NCI-H2196 (cell line): ENCODE measurements around the gene NHERF1.

Experiments
- DNase-seq: peaks from one replicate; lab custom pipeline; 2025; ENCODE audit not compliant: unreplicated experiment; lab: John Stamatoyannopoulos, UW

Gene NHERF1

DNA sequence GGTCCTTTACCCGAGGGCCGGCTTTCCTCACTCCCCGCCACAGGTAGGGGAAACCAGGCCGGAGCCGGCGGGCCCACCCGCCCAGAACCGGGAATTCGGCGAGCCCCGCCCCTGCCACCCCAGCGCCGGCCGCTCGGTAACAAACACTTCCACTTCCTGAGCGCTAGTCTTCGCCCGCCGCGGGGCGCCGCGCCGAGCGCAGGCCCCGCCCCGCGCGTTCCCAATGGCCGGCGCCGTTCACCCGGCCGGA lies 224 bp upstream of the NHERF1 start:
- DNase-seq = no peak

DNA sequence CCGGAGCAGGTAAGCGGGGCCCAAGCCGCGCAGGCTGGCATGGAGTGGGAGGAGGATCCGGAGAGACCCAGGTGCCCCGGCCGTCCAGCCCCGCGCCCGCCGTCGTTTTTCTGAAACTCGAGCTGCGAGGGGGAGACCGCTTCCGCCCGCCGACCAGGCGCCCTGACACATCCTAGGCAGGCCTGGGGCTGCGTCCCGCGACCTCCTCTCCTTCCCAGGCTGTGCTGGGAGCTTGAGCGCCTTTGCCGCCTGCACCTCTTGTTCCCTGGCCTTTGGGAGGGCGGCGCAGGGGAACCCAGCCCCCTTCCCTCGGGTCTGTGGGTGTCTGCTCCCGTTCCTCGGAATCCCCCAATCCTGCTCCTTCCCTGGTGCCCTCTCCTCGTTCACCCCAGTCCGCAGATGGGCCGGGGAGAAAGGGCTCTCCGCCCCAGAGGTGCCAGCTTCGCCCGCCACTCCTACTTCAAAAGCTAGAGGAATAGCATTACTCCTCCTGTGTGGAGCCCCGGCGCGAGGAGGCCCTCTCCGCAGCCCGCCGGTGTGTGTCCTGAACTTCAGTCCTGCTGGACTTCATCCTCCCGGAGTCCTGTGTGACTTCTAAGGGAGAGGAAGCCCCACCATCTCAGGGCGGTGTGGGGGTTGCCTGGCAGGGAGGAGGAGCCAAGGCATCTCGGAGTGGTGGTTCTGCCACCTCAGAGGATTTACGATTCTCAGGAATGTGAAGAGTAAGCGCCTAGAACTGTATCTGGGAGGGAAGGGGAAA lies 1.0 kb downstream of the NHERF1 start:
- no peak for DNase-seq

DNA sequence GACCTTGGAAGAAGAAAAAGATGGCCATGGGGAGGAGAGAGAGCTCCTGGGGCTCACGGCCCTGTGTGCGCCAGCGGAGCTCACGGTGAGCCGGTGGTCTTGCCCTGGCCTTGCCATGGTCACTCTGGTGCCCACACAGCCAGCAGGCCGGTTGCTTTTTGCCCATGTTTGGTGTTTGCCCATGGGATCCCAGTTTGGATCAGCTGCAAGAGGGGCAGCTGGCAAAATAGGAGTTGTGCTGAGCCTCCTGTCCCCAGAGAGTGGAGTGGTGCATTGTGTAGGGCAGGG lies 1.6 kb downstream of the NHERF1 start:
- no peak for DNase-seq

DNA sequence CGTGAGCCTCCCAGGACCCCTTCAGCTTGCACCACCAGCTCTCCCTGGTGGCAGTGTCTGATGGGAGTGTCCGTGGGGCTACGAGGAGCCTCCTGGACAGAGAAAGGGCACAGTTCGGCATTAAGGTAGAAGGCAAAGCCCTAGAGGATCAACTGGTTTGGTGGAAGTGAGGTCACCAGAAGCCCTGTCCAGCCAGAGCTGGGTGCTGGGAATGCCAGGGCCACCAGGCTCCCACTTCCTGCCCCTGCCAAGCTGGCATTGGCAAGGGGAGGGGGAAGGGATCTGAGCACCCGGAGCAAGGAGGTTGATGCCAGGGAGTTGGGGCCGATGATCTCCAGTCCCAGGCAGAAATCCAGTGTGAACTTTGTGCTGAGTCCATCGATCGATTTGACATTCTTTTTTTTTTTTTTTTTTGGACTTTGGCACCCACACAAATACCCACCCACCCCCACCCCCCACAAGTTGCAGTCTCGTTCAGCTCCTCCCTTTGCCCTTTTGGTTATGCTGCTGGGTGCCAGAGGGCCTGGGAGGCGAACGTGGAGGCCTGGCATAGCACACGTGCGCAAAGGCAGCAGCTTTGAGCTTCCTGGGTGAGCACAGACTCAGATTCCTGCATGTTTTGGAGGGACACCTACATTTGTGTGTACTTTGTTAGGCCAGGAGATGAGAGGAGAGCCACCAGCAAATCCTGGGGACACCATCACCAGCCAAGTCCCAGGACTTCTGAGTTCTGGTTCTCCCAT lies 2.1 kb downstream of the NHERF1 start:
- DNase-seq = no peak

DNA sequence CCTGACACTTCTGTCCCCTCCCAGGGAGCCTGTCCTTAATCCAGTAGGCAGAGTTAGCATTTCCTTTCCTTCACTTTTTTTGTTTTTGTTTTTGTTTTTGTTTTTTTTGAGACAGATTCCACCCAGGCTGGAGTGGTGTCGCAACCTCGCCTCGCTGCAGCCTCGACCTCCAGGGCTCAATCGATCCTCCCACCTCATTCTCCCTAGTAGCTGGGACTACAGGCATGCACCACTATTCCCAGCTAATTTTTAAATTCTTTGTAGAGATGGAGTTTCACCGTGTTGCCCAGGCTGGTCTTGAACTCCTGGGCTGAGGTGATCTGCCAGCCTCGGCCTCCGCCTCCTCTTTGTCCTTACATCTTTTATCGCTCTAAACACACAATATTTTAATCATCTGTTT lies 4.0 kb downstream of the NHERF1 start:
- DNase-seq = no peak

DNA sequence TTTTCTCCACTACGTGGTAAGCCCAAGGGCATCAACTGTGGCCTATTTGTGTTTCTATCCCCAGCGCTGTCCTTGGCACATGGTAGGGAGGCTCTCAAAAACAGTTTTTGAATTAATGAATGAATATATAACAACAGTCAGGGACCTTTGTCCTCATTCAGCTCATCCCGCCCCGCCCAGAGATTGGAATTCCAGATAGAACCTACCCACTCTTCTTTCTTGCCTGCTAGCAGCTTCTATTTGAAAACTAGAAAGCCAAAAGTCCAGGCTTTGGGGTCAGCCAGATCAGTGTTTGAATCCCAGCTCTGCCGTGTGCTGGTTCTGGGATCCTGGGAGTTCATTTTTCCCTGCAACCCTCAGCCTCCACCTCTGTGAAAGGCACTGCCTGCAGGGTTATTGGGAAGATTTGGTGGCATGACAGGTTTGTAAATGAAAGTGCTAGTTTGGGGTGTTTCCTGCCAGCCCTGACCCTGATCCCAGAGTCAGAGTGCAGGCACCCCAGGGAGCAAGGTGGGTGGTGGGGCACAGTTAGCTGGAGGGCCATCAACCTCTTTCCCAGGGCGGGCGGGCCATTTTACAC lies 4.5 kb downstream of the NHERF1 start:
- DNase-seq = no peak

DNA sequence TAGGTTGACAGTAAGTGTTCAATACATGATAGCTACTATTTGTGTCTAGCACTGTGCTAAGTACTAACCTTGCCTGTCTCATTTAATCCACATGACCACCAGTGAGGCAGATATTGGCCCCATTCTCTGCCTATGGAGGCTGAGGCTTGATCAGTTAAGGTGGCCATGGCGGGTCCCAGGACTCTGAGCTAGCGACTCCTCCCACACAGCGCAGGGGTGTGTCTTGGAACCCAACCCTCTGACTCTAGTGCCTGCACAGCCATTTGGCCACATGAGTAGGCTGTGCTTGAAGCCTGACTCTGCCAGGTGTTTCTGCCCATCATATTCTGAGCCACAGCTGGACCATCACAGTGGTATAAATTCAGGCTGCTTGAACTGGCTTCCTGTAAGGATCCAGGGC lies 6.4 kb downstream of the NHERF1 start:
- no peak for DNase-seq

DNA sequence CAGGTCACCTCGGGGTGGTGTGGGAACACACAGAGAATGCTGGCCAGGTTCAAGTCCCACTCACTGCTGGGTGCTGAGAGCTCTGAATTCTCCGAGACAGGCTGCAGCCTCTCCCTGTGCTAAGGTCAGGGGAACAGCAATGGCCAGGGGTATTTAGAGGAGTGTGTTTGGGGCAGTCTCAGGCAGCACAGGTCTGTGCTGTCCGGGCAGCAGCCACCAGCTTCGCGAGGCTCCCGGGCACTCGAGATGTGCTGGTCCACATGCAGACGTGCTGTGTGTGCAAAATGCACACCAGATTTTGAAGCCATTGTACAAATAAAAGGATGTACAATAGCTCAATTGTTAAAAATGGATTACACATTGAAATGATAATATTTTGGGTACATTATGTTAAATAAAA lies 7.1 kb downstream of the NHERF1 start:
- no peak for DNase-seq

DNA sequence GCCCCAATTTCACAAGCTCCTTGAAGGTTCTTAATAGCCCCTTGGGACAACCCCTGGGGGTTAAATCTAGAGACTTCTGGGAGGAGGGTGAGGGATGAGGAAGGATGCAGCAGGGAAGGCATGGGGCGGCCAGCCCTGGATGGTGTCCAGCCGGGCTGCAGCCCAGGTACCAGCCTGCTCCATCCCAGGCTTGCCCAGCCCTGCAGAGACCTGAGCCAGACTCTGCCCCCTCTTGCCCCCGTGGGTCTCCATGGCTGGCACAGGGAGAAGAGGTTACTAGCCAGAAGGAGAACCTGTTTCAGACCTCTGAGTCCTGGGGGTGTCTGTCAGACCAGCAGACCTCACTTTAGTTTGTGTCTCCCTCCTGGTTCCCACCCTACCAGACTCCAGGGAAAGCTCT lies 8.5 kb downstream of the NHERF1 start:
- no peak for DNase-seq

DNA sequence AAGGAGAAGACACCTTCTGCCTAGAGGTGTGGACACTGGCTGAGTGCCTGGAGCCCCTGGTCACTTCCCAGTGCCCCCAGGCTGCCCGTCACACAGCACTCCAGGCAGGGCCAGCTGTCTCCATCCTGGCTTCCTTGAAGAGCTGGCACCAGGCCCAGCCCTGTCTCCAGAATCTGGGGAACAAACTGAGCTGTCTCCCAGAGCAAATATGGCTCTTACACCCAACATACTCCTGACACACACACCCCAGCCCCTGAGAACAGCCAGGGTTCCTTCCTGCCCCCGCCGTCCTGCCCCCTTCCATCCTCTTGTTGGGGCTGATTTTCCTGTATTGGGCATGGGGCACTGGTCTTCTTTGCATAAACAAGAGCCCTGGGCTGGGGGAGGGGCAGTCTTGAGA lies 9.1 kb downstream of the NHERF1 start:
- peak; percentile 19 for DNase-seq

DNA sequence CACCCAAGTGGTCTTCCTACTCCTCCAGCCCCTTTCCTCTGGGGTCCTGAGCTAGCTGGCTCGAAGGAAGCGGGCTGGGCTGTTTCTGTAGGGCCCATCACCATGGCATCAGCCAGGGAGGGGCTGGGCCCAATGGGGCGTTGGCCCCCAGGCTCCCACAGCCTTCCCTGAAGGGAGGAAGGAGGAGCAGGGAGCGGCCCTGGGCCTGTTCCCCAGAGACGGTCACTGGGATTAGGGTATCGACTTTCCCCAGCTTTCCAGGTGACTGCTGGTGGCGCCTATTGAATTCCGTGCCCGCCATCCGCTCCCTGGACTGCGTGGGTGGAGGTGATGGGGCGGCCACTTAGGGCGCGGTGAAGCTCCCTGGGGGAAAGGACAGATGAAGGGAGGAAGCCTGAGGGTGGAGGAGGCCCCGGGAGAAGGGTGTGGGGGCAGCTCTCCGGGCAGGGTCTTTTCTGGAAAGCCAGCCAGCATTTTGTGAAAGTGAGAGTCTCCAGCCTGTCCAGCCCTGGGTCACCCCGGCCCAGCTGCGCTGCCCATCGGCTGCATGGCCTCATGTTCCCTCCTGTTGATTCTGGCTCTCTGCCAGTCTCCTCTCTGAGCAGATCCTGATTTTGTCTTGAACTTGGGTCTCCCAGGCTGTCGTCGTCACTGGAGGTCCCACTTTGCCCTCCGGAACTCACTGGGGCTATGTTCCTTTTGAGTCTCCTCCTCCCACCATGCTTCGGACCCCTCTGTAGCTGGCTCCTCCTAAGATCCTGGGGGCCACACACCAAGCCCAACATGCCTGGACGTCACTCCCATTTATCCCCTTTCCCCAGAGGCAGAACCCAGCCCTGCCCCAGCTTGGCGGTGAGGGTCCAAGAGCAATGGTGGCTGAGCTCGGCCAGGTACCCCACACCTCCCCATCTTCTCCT lies 9.8 kb downstream of the NHERF1 start:
- DNase-seq = peak; percentile 52

DNA sequence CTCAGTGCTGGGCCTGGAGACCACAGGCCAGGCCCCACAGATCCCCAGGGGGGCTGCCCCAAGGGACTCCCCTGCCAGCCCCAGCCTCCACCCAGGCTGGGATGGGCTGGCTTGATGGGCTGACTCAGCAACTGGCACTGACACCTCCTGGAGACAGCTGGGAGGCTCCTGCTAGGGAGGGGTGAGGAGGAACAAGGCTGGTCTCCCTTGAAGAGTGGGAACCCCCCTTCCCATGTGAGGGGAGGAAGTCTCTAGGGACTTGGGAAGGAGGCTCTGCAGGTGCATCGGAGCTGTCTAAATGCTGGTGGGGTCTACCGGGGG lies 10.4 kb downstream of the NHERF1 start:
- no peak for DNase-seq

DNA sequence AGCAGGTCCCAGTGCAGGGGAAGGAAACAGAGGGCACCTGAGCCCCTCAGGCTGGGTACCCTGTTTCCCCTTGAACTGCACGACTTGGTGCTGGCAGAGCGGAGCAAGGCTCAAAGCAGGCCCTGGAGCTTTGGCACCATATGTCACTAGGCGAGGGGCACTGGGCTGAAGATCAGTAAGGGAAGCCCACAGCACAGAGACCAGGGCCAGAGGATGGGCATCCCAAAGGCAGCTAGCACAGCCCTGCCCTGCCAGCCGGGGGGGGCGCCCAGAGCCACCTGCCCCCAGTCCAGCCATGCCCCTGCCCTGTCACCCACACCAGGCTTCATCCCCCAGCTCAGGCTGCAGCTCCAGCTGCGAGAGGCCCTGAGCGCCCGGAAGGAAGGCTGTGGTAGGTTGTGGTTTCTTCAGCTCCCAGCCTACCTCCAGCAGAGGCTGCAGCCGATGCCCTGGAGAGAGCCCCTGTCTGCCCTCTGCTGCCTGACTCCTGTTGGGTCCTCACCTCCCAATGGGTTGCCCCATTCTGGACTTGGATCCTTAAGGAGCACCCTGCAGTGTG lies 10.9 kb downstream of the NHERF1 start:
- no peak for DNase-seq

DNA sequence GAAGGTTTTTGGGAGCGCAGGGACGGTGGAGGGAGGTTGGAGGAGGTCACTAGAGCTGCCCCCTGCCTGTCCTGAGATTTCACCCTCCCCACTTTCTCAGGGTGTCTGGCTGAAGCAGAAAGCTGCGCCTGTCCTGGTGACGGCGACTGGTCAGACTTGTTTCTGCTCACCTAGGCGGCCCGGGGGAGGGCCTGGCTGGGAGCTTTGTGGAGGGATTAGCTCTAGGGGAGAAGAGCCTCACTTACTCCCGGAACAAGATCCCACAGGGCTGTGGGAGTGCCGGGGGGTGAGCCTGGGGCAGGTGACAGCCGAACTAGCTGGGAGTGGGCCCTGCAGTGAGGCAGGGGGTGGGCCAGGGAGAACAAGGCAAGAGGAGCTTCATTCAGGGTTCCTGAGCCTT lies 11.5 kb downstream of the NHERF1 start:
- DNase-seq = peak; percentile 21

DNA sequence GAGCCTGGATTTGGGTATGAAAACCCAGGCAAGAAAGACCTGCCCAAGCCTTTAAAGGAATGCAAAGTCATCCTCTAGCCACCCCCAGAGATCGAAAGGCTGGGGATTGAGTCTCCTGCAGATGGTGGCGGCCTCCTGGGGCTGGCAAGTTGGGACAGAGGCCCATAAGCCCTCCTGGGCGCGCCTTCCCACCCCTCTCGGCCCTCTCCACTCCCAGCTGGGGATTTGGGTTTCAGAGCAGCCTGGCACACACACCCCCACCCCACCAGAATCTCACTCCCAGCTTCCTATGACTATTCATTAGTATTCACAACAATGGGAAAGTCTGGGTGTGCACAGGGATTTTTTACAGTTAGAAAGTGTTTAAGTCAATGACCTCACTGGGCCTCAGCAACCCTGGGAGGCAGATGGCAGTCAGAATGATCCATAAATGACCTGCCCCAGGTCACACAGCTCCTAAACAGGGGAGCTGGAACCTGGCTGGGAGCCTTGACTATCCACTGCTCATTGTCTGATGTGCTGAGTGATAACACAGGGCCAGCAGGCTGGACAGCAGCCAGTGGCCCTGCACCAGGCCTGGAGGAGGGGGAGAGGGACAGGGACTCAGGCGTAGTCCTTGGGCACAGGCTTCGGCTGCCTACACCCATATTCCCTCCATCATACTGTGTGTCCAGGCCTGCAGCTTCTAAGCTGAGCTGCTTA lies 12.1 kb downstream of the NHERF1 start:
- DNase-seq = peak; percentile 58

DNA sequence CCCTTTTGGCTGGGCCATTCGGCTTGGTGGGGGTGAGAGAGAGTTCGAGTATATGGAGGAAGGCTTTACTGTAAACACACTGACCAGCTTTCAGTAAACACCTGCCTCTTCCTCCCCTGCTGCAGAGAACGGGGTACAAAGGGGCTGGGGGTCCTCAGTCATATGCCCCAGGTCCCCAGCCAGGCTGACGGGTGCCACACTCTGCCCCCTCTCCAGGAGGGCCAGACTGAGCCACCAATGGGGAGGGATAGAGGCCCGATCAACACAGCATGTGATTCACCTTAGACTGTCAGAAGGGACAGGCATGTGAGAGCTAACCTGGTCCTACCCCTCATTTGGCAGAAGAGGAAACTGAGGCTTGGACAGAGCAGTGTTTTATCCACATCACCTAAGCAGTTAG lies 13.0 kb downstream of the NHERF1 start:
- DNase-seq = no peak

DNA sequence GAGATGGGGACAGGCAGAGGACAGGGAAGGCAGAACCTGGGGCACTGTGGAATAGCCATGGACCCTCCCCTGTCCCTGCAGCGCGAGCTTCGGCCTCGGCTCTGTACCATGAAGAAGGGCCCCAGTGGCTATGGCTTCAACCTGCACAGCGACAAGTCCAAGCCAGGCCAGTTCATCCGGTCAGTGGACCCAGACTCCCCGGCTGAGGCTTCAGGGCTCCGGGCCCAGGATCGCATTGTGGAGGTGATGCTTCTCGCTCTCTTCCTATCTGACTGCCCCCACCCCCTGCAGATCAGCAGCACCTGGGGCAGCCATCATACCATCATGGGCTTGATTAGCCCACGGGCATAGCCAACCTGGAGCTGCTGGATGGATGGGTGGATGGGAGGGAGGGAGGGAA lies 13.5 kb downstream of the NHERF1 start:
- no peak for DNase-seq

DNA sequence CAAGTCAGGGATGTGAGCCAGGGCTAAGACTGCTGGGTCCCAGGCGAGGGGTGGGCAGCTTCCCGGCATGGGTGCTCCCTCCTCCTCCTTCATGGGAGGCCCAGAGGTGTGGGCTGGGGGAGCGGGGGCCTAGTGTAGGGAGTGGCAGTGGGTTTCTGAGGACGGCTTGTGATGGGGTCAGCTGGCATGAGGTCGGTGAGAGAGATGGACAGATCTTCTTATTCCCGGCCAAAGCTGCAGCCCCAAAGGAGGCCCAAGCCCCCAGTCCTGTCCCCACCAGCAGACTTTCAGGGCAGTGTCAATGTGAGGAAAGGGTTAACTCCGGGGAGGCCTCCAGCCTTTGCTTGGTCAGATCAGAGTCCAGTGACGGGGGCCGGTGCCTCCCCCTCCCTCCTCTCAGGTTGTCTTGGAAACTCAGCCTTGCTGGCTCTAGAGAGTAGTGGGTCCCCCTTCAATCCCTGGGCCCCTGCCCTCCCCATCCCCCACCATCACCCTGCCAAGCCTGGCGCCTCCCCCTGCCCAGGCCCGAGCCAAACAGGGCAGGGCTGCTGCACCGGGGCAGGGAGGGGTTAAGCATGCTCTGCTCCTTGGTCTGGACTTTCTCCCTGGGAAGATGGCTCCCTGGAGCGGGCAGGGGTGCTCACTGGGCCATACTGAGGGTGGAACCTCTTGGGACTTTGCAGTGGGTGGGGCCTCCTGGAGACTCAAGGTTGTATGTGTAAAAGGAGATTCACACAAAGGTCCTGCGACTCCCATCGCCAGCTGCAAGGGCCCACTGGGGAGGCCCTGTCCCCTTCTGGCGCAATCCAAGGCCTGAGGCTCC lies 15.3 kb downstream of the NHERF1 start:
- DNase-seq = no peak

DNA sequence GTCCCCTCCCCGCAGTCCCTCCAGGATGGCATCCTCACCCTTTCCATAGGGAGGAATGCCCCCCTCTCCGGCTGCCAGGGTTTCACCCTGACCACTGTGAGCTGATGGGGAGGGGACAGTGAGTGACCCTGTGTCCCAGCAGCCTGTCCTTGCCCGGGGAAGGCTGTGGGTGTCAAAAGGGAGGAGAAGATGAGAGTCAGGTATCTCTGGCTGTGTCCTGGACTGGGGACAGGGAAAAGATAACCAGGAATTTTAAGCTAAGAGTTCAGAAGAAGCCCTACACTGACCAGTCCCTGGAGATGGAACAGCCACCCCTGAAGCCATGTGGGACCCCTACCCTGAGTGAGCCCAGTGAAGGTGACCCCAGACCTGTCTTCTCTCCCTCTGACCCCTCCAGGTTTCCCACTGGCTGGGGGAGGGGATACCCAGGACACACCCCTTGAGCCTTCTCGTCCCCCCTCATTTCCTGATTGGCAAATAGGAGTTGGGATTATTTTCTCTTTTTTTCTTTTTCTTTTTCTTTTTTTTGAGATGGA lies 16.4 kb downstream of the NHERF1 start:
- no peak for DNase-seq

DNA sequence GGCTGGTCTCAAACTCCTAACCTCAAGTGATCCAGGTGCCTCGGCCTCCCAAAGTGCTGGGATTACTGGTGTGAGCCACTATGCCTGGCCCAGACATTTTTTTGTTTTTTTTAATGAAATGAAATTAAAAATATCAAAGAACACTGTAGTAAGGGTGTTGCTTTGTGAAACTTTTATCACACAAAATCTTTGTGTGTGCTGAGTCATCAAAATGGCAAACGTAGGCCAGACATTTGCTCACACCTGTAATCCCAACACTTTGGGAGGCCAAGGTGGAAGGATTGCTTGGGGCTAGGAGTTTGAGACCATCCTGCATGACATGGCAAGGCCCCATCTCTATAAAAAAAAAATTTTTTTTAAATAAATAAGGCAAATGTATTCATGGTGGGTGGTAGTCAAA lies 18.0 kb downstream of the NHERF1 start:
- DNase-seq = no peak
